Esophagus squamous epithelium (tissue), 5 donors: ENCODE data around the gene AXL. TPM values are rescaled to one million over a fixed set of nuclear protein-coding genes. Genes with fewer than 3 reads are reported as not detected.

Experiments
- DNase-seq: peaks from one replicate; lab custom pipeline; 2025; lab: John Stamatoyannopoulos, UW
- H3K27ac ChIP-seq, 4 donors: fragments of 200-600 bp; sonication (generic); one replicate each; pipeline ENCODE4 v1.5.1; 2016 to 2019; ENCODE audit warnings: mild to moderate bottlenecking in 1 of 4
- H3K27me3 ChIP-seq, 4 donors: fragments of 200-600 bp; sonication (generic); 1 replicate in 3 of 4; 2 replicates in 1 of 4; pipeline versions ENCODE4 v1.5.1 to v1.6.0; 2017 to 2021; ENCODE audit warnings: antibody characterized with exemption in 1 of 4
- H3K36me3 ChIP-seq, 3 donors: fragments of 200-600 bp; sonication (generic); one replicate each; pipeline ENCODE4 v1.5.1; 2016 to 2019
- H3K4me1 ChIP-seq, 3 donors: fragments of 200-600 bp; sonication (generic); one replicate each; pipeline ENCODE4 v1.5.1; 2017 to 2019
- H3K4me3 ChIP-seq, 4 donors: fragments of 200-600 bp; sonication (generic); 1 replicate in 3 of 4; 2 replicates in 1 of 4; pipeline ENCODE4 v1.5.1; 2016 to 2019; ENCODE audit warnings: mild to moderate bottlenecking in 2 of 4, moderate library complexity in 1 of 4
- H3K9me3 ChIP-seq, 3 donors: fragments of 200-600 bp; sonication (generic); one replicate each; pipeline ENCODE4 v1.5.1; 2016 to 2019
- POLR2A ChIP-seq, 4 donors: fragments of 450-650 bp; IDR thresholded peaks; one replicate each; pipeline ENCODE4 v1.6.1; 2017; ENCODE audit warnings: antibody characterized with exemption in 4 of 4, mild to moderate bottlenecking in 4 of 4, moderate library complexity in 3 of 4
- WGBS, 2 donors: methylation state at CpG; one replicate each; pipeline ENCODE4 v1.1.5; 2018; 5-methylcytosine and 5-hydroxymethylcytosine counted together
- intact Hi-C: fragments of 100-400 bp; cut with DNase I; formaldehyde crosslinking; loops from one replicate; pipeline ENCODE4 v1.15.0; 2022
- total RNA-seq, 4 donors: library from RNA; depleted of rRNA; stranded (reverse); fragments of >200 nt; gene quantifications; one replicate each; pipeline ENCODE4 v1.1.0, GENCODE V29; 2016
- TF ChIP-seq, protein P1 (sequence below), 6 experiments: fragments of 450-650 bp in 4 of 6; fragments of 200-600 bp in 2 of 6; sonication (generic) in 2 of 6; IDR thresholded peaks; one replicate each; pipeline ENCODE4 v1.5.1; 2016 to 2019; ENCODE audit warnings: antibody characterized with exemption in 6 of 6, mild to moderate bottlenecking in 4 of 6, moderate library complexity in 4 of 6
- donor health status: DM: yes; HTN: yes; CAD: no.

AXL gene
- total RNA-seq, 4 donors from 2014 or later = 5.3 to 40.2 (median 17.3) TPM

DNA sequence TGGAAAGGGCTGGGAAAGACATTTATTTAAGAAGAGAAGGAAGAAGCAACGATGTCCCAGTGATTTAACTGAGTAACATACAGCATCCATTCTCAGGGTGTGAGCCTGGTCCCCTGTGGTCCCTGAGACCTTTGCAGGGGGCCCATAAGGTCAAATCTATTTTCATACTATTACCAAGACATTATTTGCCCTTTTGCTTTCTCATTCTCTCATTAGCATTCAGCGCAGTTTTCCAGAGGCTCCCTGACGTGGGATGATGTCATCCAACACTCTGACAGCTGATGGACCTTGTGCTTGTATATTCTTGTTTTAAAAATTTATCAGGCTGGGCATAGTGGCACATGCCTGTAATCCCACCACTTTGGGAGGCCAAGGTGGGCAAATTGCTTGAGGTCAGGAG lies 26.8 kb downstream of the AXL start:
- H3K4me3 ChIP-seq = no peak overlapping the region
- intact Hi-C loops = no loop called here
- H3K27me3 ChIP-seq = no peaks in the 10 kb centered on the region
- no peak for DNase-seq
- H3K4me1 ChIP-seq = no peaks in the 10 kb centered on the region
- WGBS, 2 donors = 74 to 77% methylated on average over 3 of the region's 3 CpGs
- no peaks in the 10 kb centered on the region for H3K9me3 ChIP-seq
- TF ChIP-seq POLR2A (IDR thresholded peaks at IDR 0.05) = no peak
- TF ChIP-seq, protein P1, sequence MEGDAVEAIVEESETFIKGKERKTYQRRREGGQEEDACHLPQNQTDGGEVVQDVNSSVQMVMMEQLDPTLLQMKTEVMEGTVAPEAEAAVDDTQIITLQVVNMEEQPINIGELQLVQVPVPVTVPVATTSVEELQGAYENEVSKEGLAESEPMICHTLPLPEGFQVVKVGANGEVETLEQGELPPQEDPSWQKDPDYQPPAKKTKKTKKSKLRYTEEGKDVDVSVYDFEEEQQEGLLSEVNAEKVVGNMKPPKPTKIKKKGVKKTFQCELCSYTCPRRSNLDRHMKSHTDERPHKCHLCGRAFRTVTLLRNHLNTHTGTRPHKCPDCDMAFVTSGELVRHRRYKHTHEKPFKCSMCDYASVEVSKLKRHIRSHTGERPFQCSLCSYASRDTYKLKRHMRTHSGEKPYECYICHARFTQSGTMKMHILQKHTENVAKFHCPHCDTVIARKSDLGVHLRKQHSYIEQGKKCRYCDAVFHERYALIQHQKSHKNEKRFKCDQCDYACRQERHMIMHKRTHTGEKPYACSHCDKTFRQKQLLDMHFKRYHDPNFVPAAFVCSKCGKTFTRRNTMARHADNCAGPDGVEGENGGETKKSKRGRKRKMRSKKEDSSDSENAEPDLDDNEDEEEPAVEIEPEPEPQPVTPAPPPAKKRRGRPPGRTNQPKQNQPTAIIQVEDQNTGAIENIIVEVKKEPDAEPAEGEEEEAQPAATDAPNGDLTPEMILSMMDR (IDR thresholded peaks at IDR 0.05) = no peak
- no peak overlapping the region for H3K27ac ChIP-seq
- H3K36me3 ChIP-seq = peaks cover 0 to 92% (median 0%) of the 10 kb centered on the region in 3 donors

DNA sequence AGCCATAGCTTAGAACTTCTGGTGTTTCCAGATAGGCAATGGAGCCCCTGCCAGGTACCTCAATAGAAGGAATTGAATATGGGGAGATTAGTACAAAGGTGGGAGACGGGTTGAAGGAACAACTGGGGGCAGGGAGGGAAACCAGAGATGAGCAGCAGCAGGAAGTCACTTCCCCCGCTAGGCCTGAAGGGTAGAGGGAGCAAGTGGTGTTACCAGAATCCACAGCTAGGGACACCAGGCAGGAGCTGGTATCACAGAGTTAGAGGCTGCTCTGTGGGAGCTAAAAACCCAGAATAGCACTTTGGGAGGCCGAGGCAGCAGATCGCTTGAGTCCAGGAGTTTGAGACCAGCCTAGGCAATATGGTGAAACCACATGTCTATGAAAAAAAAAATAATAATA lies 29.9 kb downstream of the AXL start:
- DNase-seq = no peak
- H3K36me3 ChIP-seq = peaks cover 0 to 96% (median 0%) of the 10 kb centered on the region in 3 donors
- H3K4me3 ChIP-seq = no peak overlapping the region
- WGBS, 2 donors = 83 to 96% methylated on average over 4 of the region's 4 CpGs
- intact Hi-C loops = no loop called here
- no peak overlapping the region for H3K27ac ChIP-seq
- no peaks in the 10 kb centered on the region for H3K9me3 ChIP-seq
- TF ChIP-seq, protein P1 (IDR thresholded peaks at IDR 0.05) = no peak
- no peak for TF ChIP-seq POLR2A (IDR thresholded peaks at IDR 0.05)
- H3K27me3 ChIP-seq = no peaks in the 10 kb centered on the region
- H3K4me1 ChIP-seq = no peaks in the 10 kb centered on the region

DNA sequence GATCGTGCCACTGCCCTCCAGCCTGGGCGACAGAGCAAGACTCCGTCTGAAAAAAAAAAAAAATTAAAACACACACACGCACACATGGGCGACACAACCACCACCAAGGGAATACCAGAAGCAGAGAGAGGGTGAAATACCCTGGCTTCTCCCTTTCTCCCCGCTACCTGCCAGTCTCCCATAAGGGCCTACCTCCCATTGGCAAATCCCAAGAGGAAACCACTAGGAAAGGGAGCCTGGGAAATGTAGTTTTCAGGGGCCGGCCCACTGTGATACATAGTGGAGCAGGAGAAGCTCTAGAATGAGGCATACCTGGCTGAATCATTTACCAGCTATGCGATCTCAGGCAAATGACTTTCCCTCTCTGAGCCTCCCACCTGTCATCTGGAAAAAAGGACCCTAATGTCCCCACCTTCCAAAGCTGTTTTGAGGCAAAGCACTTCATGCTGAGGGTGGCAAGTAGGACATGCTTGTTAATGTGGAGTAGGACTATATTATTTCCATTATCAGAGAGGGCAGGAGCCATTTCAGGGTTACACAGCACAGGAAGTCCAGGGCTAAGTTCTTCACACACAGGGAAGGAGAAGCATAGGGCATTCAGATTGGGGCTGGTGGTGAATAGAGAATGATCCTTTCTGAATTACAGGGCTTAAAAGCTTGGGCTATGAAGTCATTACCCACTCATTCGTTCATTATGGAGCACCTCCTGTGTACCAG lies 30.8 kb downstream of the AXL start:
- WGBS, 2 donors = 84 to 94% methylated on average over 8 to 9 of the region's 9 CpGs
- TF ChIP-seq, protein P1 (IDR thresholded peaks at IDR 0.05) = no peak
- TF ChIP-seq POLR2A (IDR thresholded peaks at IDR 0.05) = no peak
- H3K9me3 ChIP-seq = no peaks in the 10 kb centered on the region
- peaks cover 0 to 96% (median 0%) of the 10 kb centered on the region in 3 donors for H3K36me3 ChIP-seq
- no peaks in the 10 kb centered on the region for H3K4me1 ChIP-seq
- H3K4me3 ChIP-seq = no peak overlapping the region
- no peak for DNase-seq
- H3K27ac ChIP-seq = no peak overlapping the region
- intact Hi-C loops = no loop called here
- no peaks in the 10 kb centered on the region for H3K27me3 ChIP-seq

DNA sequence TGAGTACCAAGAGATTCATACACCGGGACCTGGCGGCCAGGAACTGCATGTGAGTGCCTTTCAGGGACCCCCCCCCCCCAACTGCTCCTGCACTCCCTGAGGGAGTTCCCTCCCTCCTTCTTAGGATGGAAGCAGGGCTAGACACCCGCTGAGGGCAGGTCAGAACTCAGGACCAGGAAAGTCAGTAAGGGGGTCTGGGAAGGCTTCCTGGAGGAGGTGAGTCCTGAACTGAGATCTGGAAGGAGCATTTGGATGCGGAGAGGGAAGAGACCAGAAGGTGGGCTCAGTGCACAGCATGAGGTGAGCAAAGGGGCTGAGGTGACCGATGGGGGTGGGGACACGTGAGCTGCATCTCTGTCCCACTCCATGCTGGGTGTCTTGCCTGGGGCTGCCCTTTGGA lies 34.6 kb downstream of the AXL start:
- DNase-seq = no peak
- 92 to 93% methylated on average over 3 to 5 of the region's 6 CpGs for WGBS, 2 donors
- H3K4me3 ChIP-seq = no peak overlapping the region
- TF ChIP-seq POLR2A (IDR thresholded peaks at IDR 0.05) = no peak
- TF ChIP-seq, protein P1 (IDR thresholded peaks at IDR 0.05) = no peak
- intact Hi-C loops = no loop called here
- peaks cover 0 to 100% (median 4%) of the 10 kb centered on the region in 3 donors for H3K36me3 ChIP-seq
- H3K27ac ChIP-seq = no peak overlapping the region
- no peaks in the 10 kb centered on the region for H3K4me1 ChIP-seq
- no peaks in the 10 kb centered on the region for H3K27me3 ChIP-seq
- no peaks in the 10 kb centered on the region for H3K9me3 ChIP-seq

DNA sequence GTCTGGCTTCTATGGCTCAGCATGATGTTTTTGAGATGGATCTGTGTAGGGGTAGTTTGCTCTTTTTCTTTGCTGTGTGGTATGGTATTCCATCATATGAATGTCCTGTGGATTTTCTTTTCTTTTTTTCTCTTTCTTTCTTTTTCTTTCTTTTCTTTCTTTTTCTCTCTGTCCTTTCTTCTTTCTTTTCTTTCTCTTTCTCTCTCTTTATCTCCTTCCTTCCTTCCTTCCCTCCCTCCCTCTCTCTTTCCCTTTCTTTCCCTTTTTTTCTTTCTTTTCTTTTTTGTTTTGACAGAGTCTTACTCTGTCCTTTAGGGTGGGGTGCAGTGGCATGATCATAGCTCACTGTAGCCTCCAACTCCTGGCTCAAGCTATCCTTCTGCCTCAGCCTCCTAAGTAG lies 36.1 kb downstream of the AXL start:
- no peak overlapping the region for H3K27ac ChIP-seq
- H3K27me3 ChIP-seq = no peaks in the 10 kb centered on the region
- H3K36me3 ChIP-seq = peaks cover 0 to 98% (median 4%) of the 10 kb centered on the region in 3 donors
- H3K4me3 ChIP-seq = no peak overlapping the region
- no peaks in the 10 kb centered on the region for H3K9me3 ChIP-seq
- no peak for TF ChIP-seq POLR2A (IDR thresholded peaks at IDR 0.05)
- TF ChIP-seq, protein P1 (IDR thresholded peaks at IDR 0.05) = no peak
- intact Hi-C loops = no loop called here
- no peaks in the 10 kb centered on the region for H3K4me1 ChIP-seq
- no peak for DNase-seq
